GM19035 (cell line): ENCODE results near the gene GALNT7.

Experiments
- ATAC-seq: cut with Tn5 transposase; IDR thresholded peaks from one replicate; pipeline ENCODE4 v1.9.1; 2021; ENCODE audit not compliant: unreplicated experiment

GALNT7 gene

DNA sequence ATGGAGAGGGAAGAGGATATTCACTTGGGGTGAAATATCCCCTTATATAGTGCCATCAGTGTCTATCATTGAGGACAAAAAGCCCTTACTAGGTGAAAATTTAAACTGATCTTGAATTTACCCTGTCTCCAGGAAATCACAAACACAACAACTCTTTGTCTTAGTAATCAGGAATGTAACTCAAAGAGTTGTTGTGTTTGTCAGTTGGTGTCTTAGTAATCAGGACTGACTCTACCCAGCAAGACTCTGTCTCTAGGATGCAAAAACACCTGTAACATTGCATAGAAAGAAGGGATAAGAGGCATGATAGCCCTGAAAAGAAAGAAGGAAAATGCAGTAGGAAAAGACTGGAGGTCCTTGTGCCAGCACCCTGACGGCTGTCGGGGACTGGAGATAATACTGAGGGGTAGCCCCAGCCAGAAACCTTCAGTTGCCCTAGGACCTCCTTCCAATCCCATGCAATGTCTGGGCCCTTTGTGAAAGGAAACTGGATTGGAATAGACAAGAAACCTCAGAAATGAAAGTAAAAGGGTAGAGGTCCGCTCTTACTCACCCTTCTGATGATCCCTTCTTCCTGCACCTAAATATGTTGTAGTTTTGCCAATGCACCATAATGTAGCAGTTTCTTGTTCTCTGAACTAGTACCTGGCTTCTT is 120.2 kb downstream of the GALNT7 start:
- no peak for ATAC-seq

DNA sequence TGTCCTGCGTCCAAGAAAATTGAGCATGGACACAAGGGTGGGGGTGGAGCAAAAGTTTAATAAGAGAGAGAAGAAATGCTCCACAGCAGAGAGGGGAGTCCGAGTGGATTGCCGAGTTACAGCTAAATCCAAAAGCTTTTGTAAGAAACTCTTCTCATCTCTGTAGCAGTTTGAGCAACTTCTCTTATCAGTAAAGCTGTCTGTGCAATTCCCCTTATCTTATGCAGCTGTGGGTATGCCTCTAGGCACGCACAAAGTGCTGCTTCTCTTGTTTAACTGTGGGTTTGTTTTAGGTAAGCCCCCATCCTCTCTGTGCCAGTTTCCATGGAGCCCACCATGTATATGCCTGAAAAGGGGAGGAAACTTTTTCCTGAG is 120.7 kb downstream of the GALNT7 start:
- ATAC-seq = no peak

DNA sequence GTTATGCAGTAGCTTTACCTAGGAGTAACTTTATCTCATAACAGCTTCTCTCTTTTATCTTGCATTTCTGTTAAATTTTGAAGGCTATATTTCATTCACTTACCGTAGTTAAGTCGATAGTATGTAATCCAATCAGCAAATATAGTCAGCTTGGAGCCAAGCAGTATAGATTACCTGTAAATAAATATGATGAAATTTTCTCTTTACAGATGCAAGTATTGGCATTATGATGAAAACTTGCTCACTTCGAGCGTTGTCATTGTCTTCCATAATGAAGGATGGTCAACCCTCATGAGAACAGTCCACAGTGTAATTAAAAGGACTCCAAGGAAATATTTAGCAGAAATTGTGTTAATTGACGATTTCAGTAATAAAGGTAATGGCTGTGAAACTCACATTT is 123.3 kb downstream of the GALNT7 start:
- ATAC-seq = no peak

DNA sequence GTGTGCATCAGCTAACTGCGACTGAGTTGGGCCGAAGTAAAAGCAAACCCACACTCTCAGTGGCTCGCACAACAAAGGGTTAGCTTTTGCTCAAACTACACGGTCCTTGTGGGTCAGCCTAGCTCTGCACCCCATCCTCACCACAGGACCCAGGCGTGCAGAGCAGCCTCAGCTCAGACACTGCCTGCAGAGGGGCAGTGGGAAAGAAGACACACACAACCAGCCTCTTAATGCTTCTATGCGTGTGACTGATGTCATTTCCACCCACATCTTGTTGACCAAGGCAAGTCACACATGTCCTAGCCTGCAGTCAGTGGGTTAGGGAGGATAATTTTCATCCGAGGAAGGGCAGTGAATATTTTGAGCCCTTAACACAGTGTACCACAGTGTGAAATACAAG is 125.1 kb downstream of the GALNT7 start:
- no peak for ATAC-seq

DNA sequence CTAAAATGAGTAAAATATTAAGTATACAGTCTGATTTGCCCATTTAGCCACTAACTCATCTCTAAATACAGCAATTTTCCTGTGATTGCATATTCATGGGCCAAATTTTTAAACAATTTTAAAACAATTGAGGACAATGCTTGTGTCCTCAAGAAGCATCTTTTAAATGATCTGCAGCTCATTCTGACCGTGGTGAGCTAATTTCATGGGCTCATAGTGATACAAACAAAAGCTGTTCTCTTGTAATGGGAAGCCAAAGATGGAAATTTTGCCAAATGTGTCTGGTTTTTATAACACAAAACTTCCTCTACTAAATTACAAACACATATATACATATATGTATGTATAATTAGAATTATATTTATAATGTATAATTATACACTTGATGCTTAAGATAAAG is 125.8 kb downstream of the GALNT7 start:
- no peak for ATAC-seq

DNA sequence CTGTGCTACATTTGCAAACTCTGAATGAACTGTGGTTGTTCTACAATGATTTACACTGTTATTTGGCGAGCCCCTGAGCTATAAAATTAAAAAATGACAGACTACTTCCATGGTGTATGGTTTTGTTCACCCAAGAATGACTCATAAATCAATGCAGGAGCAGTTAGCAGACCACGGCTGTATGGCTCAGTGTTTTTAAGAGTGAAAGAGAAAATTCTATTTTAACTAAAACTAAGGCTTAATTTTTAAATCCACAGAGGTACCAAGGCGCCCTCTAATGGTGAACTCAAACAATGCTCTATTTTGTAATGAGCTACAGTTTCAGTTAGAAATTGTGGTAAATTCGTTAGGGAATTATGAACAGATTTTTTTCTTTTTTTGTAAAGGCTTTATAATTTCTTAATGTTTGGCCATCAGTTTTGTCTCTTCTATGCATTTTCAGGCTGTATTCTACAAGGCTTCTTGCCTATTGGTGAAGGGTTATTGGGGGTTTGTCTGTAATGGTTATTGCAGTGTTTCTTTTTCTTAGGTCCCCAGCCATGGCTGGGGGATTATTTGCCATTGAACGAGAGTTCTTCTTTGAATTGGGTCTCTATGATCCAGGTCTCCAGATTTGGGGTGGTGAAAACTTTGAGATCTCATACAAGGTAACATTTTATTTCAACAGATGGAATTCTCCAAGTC is 133.0 kb downstream of the GALNT7 start:
- no peak for ATAC-seq

DNA sequence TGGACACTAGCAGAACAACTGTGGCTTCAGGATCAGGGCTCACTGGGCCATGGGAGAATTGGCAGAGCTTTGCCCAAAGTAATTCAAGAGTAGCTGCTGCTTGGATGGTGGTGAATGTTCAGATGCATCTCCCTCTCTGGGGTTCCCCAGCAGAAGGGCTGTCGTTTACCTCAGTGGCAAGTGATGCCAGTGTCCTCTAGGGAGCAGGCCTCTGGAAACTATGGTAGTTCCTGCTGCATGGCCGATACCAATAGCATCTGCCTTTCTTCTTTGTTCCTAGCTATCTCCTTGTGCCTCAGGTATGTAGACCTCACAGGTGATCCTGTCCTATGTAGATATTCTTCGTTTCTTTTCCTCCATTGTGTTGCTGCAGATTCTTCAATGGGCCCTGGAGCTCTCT is 139.2 kb downstream of the GALNT7 start:
- ATAC-seq = no peak

DNA sequence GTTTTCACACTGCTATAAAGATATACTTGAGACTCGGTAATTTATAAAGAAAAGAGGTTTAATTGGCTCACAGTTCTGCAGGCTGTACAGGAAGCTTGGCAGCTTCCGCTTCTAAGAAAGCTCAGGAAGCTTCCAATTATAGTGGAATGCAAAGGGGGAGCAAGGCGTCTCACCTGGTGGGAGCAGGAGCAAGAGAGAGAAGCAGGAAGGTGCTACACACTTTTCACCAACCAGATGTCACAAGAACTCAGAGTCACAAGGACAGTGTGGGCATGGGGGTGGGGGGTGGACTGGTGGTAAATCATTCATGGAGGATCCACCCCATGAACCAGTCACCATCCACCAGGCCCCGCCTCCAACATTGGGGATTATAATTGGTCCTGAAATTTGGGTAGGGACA is 142.8 kb downstream of the GALNT7 start:
- no peak for ATAC-seq

DNA sequence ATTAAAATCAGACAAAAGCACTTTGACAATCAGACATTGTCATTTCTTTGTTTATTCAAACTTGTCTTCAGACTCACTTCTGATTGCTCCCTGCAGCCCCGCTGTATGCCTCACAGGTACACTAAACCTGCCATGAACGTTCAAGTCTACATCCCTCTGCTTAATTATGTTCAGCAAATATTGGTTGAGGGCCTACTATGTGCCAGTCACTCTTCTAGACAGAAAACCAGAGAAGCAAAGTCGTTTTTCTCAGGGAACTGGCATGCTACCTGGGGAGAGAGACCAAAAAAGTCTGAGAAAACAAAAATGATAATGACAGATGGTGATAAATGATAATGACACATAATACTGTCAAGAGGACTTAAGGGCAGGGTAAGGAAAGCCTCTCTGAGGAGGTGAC is 146.1 kb downstream of the GALNT7 start:
- ATAC-seq = no peak

DNA sequence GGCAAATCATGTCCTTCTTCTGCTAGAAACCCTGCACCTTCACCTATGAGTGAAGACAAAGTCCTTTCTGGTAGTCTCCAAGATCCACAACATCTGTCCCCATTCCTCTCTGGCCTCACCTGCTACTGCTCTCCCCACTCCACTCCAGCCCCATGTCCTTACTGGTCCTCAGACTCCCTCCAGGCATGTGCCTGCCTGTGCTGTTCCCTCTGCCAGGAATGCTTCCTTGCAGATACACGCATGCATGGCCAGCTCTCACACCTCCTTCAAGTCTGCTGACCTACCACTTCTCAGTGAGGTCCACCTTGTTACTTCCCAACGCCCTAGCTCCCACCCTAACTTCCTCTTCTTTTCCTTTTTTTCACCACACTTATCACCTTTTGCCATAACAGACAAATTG is 147.4 kb downstream of the GALNT7 start:
- no peak for ATAC-seq

DNA sequence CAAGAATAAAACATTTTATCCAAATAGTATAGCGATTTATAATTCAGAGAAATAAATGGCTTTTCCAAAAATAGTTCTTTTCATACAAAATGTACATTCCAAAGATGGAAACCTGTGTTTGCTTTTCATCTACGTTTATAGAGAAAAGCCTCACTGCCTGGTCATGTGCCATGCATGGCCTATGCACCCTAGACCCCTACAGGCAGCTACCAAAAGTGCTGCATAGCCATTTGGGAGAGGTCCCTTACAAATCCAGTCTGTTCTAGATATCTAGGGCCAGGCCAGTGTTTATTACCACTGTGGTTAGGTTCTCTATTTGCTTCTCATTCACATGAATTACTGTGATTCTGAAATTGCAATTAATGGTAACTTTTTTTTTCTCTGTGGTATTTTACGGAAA is 148.4 kb downstream of the GALNT7 start:
- ATAC-seq = no peak

DNA sequence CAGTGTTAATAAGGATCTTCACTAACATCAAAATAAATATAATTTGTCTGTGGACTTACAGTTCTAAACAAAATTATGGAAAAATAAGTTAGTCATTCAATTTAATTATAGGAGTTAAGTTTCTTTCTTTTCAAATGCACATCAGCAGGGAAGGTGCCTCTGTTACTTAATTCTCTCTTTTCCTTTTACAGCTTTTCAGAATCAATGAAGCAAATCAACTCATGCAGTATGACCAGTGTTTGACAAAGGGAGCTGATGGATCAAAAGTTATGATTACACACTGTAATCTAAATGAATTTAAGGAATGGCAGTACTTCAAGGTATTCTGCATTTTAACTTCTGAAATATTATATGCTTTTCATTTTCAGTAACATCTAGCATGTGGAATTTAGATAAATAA is 149.6 kb downstream of the GALNT7 start:
- no peak for ATAC-seq

DNA sequence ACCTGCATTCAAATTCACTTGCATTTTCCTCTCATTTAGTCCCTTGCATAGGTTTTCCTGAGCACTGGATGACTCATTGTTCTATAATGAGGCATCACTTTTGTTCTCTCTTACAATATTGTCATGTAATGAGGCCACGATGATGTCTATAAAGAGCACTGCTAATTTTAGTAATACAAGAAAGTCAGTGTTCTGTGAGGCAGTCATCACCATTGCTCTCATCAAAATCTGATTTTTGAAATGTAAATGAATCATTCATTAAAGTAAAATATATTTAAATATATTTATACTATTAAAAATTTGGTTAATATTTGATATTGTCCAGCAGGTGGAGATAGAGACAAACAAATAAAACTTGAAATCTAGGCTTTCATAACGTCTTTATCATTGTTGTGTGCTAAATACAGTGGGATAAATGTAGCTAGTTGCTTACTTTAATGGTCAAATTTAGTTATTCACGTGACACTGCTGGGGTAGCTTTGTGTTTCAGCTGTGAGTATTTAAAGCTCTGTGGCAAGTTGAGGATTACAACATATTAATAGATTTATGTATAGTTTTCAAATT is 150.1 kb downstream of the GALNT7 start:
- no peak for ATAC-seq

DNA sequence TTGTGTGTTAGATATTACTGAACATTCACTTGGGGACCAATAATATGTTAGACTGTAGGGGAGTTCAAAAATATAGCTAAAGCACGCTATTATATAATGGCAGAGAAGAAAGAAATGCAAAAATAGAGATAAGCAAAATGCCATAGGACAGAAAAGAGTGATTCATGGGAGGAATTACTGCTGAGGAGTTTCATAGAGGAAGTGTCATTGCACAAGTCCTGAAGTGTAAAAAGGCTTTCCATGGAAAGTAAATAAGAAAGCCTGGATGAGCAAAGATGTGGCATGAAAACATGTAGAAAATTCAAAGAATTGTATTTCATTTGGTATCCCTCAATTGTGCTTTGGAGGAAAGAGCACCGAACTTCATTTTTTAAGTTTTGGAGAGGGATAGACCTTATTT is 151.1 kb downstream of the GALNT7 start:
- no peak for ATAC-seq

DNA sequence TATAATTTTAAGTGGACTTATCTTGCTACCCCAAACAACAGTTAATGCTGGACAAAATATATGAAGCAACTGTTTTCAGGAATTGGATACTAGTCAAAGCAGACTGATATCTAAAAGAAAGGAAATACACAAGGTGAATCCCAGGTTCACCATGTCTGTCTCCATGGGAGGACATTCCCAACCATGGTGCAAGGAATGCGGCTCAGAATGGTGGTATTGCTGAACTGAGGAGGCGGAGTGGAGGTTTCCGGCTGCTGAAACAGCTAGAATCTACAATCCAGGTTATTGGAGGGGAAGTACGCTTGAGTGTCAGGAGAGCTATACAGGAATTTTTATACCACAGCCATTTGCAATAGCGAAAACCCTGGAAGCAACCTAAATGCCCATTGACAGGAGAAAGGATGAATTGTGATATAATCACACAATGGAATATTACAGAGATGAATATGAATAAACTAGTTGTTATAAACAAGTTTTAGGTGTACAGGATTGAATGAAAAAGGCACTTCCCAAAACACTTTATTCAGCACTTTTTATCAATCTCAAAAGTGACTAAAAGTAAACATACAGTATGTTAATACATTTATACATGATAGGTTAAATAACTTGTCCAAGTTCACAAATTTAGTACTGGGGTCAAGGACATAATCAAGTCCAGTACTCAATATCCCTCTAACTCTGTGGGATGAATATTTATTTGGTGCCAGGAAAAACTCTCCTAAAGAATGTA is 156.6 kb downstream of the GALNT7 start:
- ATAC-seq = no peak

DNA sequence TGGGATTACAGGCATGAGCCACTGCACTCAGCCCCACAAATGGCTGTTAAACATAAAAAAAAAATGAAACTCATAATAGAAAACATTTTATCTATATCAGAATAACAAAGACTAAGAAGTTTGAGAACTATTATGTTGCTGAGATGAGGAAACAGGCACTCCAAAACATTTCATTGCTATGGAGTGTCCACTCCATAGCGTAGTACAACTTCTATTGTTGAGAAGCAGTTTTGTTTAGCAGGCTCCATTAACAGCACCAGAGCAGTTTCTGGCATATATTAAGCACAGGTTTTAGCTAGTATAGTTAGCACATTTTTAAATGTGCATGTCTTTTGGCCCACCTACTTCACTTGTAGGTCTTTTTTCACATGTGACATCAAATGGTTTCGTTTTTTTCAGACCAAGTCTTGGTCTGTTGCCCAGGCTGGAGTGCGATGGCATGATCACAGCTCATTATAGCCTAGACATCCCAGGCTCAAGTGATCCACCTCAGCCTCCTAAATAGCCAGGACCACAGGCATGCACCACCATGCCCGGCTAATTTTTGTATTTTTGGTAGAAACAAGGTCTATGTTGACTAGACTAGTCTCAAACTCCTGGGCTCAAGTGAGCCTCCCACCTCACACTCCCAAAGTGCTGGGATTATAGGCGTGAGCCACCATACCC is 159.8 kb downstream of the GALNT7 start:
- no peak for ATAC-seq

DNA sequence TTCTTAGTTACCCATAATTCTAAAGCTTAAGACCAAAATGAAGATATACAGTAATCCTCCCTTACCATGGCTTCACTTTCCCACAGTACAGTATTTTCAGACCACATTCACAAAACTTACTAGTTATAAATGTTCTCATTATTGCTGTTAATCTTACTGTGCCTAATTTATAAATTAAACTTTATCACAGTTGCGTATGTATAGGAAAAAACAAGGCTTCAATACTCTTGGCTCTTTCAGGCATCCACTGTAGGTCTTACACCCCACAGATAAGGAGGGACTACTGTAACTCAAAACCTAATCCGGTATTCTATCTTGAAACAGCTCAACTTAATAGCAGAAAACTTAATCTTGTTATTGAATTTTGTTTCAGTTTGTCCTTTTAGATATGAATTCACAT is 162.0 kb downstream of the GALNT7 start:
- ATAC-seq = no peak

DNA sequence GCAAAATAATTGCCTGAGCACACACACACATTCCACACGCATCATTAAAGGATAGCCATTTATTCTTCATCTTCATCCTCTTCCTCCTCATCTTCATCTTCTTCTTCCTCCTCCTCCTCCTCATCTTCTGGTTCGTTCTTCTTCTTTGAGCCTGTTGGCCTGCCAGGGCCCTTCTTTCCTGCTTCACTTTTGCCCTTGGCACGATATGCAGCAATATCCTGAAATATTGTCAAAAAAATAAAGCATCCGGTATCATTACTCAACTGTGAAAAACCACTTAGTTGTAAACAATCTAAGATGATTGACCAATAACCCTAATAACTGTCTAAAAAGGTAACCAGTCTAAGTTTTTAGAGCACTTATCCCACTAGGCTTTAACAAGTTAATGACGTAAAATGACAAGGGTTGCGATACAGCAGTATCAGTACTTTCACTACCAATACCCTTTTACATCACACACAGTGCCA is 163.4 kb downstream of the GALNT7 start:
- ATAC-seq = no peak

DNA sequence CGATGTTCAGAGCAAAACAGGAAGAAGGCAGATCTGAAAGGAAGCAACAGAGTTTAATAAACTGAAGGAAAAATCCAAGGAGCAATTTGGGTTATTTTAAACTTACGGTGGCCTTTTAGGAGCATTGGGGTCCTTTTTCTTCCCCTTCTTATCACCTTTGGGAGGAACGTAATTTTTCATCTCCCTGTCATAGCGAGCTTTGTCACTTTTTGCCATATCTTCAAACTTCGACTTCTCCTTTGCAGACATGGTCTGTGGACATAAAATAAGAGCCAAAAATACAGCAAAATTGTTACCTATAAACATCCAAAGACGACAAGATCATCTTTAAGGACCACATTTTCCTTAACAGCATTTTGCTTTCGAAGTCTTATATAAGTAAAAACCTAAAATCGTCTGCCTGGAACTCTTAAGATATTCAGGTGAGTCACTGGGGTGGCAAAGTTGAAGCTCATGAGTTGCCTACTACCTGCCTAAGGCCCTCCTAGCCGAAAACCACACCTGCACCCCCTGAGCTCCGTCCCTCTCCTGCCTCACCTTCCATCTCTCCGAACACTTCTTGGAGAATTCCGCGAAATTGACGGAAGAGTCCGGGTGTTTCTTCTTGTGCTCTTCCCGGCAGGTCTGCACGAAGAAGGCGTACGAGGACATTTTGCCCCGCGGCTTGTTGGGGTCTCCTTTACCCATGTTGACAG is 164.5 kb downstream of the GALNT7 start:
- ATAC-seq = no peak

DNA sequence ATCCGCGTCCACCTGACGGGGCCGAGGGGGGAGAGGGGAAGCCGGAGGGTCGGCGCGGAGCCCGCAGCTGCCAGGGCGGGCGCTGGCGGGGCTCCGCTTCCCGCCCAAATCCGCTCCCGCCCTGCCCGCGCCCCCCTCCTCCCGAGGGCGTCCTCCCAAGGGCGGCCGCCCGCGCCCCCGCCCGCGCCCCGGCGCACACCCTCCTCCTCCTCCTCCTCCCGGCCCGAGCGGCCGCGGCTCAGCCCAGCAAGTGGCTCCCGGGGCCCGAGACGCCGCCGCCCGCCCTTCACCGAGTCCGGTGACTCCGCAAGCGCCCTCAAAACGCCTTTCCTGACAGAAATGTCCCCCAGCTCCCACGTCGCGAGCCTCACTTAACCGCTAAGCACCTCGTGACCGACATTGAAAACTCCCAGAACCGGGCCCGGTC is 165.1 kb downstream of the GALNT7 start:
- peak; percentile 3 for ATAC-seq
